ENCODE results near the gene SH2D4B.
A peak's percentile ranks its signal among the peaks of the same experiment; 100 is the strongest.

SH2D4B gene

GRCh38 chr10:80537736-80538480, at the start of gene SH2D4B:
Gene SH2D4B, plus strand, starts transcription at chr10:80537902. Its CDS starts 430 bp downstream, at chr10:80538332.
- no peak for DNase-seq

DNA sequence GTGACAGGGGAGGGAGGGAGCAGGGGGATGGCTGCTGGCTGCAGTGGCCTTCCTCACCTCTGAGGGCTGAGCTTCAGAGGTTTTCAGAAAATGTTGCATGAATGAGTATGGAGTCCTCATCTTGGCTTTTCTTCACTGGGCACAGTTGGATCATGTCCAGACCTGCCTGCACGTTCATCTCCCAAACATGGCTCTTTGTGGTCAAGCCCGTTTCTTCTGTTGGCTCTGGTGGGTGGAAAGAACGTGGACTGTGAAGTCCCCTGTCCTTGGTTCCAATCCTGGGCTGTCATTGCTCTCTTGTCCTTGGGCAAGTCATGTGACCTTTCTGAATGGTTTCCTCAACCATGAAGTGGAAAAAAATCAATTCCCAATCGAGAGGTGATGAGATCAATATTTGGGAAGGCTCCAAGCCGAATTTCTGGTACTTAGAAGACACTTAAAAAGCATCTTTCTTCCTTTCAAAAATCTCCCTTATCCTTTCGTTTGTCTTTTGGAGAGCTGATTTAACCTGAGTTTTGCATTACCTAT, 49.1 kb upstream of the SH2D4B start:
- no peak for DNase-seq

GRCh38 chr10:80489371-80490112, 48.2 kb upstream of the SH2D4B start:
- no peak for DNase-seq

DNA sequence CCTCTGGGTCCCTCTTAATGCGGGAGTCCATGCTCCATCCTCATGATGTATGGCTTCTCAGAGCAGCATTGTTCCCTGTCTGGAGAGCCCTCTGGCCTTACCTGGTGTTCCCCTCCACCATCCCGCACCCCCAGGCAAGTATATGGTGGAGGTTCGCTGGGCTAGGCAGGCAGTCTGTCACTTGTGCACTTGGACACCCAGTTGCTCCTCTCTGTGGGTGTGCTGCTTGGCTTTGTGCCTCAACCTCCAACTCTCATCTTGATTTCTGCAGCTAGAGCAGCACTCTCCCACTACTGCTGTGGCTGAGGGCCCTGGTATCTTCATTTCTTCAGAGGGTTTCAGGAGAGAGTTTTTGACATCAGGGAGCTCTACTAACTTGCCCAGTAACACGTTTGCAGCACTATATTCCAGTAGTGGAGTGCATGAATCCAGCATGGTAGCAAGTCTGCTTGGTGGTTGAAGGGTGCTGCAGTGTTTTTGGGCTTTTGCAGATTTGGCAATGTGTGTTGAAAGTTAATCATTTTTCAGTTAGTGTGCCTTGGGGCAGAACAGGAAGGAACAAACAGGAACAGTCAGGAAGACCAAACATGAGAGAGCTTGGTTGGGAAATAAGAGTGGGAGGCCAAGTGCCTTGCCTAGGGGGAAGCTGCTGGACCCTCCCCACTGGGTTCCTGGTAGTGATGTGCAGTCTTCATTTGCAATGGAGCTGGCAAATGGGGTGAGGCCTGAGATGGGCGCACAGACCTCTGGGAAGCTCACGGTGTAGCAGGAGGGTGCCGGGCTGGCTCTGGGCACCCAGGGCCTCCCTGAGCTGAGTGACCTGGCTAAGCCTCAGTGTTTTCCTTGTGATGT, 46.2 kb upstream of the SH2D4B start:
- DNase-seq, result no peak

GRCh38 chr10:80492848-80493521, 44.7 kb upstream of the SH2D4B start:
- DNase-seq, result no peak

- peak; percentile 17 for DNase-seq
Measured at GRCh38 chr10:80493522-80494051, 44.1 kb upstream of the SH2D4B start.

DNA sequence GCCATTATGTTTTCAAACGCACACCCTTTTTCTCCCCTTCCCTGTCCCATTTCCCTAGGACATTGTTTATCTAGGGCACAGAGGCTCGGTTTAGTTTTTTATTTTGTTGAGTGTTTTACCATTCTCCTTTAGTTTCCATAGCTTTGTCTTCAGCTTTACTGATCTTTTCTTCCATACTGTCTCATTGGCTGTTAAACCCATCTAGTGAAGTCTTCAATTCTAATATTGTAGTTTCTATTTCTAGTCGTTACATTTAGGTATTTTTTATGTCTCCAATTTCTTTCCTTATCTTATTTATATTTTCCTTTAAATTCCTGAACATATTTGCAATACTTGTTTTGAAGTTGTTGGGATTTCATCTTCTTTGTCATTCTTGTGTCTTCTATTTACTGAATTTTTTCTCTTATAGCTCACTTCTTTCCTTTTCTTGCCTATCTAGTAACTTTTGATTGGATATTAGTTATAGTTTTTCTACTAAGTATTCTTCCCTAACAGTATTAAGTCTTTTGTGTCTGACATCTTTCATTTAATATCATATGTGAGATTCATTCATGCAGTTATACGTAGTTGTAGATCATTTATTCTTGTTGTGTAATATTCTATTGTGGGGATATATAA, 41.0 kb upstream of the SH2D4B start:
- no peak for DNase-seq

- no peak for DNase-seq
Measured at GRCh38 chr10:80497187-80498077, 40.3 kb upstream of the SH2D4B start.

DNA sequence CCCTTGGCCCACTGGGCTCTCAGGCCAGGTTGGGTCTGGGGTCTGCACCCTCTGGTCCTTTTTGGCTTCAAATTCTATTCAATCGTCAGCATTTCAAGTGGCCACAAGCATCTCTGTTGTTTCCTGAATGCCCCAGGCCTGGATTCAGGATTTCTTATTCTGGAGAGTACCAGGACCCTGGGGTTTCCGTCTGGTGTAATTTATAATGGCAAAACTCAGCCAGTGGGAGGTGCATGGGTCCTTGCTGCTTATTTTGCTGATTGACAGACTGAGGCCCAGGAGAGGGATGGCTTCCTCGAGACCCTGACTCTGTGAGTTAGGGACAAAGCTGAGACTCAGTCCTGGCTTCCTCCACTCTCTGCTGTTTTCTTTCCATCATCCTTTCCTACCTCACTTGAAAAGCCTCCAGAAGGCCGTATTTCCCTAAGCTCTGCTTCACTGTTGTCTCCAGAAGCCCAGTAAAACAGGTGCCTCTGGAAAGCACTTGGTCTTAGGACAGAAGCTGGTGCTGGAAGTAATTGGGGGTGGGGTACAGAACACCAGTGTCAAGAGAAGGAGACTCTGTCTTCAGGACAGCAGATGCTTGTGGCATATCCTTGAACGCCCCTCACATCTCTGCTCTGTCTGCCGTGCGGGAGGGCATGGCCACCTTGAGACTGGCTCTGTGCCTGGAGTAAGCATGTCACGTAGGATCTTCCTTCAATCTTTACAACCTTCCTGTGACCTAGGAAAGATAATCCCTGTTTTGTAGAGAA, 39.4 kb upstream of the SH2D4B start:
- no peak for DNase-seq

DNA sequence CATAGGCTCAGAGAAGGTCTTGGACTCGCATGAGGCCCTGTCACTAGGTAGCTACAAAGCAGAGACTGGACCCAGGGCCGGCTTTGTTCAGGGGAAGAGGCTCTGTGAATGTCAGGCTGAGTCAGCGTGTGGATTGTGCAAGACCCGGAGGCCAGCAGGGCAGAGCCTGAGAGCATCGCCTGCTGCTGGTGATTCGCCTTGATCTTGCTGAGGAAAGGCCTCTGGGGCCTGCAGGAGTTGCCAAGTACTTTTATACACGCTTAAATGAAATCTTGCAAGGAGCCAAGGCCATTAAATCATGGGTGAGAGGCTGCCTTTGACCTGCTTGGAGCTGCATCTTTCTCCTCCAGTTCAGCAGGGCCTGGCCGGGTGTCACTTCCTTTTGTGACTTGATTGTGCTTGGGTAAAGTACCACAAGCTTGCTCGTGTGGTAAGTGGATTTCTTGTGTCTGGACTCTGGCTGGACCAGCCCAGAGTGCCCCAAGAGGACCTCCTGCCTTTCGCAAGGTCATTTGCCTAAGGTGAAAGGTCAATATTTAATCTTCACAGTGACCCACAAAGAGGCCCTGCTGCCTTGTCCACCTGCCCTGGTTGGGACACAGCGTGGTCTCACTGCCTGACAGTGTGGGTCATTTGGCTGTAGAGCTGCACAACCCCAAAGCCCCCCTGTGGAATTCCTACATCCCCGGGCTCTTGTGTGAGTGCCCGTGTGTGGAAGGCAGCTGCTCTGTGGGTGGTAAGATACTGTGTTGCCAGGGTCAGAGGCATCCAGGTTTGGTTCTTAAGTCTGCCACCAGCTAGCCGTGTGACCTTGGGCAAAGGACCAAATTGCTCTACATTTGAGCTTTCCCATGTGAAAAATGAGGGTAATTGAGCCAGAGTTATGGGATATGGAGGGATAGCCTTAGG, 38.6 kb upstream of the SH2D4B start:
- peak; percentile 6 for DNase-seq

- no peak for DNase-seq
Measured at GRCh38 chr10:80500572-80501380, 36.9 kb upstream of the SH2D4B start.

DNA sequence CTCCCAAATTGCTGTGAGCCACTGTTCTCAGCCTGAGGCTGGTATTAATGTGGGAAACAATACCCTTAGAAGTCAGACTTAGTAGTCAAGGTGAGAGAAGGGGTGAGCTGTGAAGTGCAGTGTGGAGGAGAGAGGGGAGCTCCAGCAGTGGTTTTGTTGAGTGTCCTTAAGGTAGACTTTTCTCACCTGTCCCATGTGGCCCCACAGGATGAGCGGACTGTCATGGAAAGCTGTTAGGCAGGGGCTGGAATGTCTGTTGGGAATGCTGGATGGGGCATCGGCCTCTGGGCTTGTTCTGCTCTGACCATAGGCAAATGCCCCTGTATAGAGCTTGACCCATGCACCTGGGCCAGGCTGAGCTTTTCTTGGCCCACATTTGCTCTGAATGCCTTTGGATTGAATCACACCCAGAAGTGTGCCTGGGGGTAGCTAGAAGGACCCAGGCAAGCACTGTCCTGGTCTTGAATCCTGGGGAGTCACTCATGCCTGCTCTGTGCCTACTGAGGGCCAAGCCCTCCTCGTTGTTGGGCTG, 36.3 kb upstream of the SH2D4B start:
- DNase-seq, result no peak

DNA sequence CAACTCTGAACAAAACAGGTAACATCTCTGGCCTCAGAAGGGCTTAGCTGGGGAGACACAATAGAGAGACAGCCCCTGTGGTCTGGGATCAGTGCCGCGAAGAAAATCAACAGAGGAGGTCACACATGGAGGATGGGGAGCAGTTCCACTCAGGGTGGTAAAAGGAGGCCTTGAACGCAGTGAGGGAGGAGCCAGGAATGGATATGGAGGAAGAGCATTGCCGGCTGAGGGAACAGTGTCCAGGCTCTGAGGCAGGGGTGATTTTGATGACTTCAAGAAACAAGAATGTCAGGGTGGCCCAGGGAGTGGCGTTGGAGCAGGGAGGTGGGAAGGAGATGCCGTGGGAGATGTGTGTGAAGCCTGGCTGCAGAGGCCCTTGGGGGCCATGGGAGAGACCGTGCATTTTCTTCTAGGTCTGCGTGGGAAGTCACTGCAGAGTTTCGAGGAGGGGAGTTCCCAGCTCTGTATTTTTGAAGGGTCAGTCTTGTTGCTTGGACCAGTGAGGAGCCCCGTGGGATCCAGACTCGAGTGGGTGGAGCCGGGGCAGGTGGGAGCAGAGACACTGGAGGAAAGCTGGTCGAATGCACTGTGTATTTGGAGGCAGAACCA, 35.7 kb upstream of the SH2D4B start:
- no peak for DNase-seq

- DNase-seq, result no peak
Measured at GRCh38 chr10:80502621-80503583, 34.8 kb upstream of the SH2D4B start.

GRCh38 chr10:80503584-80504157, 34.0 kb upstream of the SH2D4B start:
- DNase-seq, result no peak

Measured in DMS 273 treated with DMSO at 0.1 percent for 48 hours (cell line).